NCI-H2196 (cell line): ENCODE results near the gene GRM3.

Experiments
- DNase-seq: peaks from one replicate; lab custom pipeline; 2025; ENCODE audit not compliant: unreplicated experiment; lab: John Stamatoyannopoulos, UW

Gene GRM3

GRCh38 chr7:86889501-86889900, 245.8 kb downstream of the GRM3 start:
- DNase-seq, result no peak

- no peak for DNase-seq
Measured at GRCh38 chr7:86898171-86898570, 254.5 kb downstream of the GRM3 start.

GRCh38 chr7:86900886-86901285, 257.2 kb downstream of the GRM3 start:
- DNase-seq, result no peak

GRCh38 chr7:86904949-86905834, 261.5 kb downstream of the GRM3 start:
- DNase-seq, result peak; percentile 18

GRCh38 chr7:86908948-86909347, 265.2 kb downstream of the GRM3 start:
- no peak for DNase-seq

- DNase-seq, result no peak
Measured at GRCh38 chr7:86911659-86912058, 267.9 kb downstream of the GRM3 start.

- DNase-seq, result no peak
Measured at GRCh38 chr7:86913709-86914108, 270.0 kb downstream of the GRM3 start.
